OCI-LY1 (cell line): ENCODE data around the gene SLC22A7.

Experiments used
- EZH2 ChIP-seq: fragments of 200-600 bp; sonication (generic), shearing (Covaris generic); IDR thresholded peaks from 2 replicates; pipeline ENCODE4 v1.8.0; 2017; ENCODE audit warnings: borderline replicate concordance, mixed run types, mild to moderate bottlenecking, antibody characterized with exemption, low read length, moderate library complexity, mixed read lengths
- TF ChIP-seq, protein P1 (sequence below): fragments of 200-600 bp; sonication (generic), shearing (Covaris generic); IDR thresholded peaks from 2 replicates; pipeline ENCODE4 v1.5.1; 2017; ENCODE audit warnings: mild to moderate bottlenecking, antibody characterized with exemption, low read length, moderate library complexity, mixed read lengths

DNA sequence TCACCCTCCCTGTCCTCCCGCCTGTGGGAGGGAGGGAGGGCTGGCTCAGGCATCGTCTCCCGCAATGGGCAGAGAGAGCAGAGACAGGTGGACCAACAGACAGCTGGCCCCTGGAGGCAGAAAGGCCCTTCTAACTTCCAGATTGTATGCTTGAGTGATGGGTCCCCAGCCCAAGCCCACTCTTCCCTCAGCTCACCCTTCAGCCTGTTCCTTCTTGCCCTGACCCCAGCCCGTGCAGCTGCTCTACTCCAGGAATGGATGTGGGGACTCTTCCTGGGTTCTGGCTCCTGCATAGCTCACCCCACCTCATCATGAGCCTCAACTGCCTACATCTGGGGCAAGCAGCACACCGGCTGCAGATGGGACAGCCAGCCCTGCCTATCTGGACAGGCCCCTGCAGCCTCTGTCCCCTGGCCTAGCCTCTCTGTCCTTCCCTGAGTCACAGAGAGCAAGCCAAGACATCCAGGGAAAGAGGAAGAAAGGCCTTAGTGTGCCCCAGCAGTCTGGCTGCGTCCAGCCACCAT is 11.5 kb upstream of the SLC22A7 start:
- TF ChIP-seq, protein P1, sequence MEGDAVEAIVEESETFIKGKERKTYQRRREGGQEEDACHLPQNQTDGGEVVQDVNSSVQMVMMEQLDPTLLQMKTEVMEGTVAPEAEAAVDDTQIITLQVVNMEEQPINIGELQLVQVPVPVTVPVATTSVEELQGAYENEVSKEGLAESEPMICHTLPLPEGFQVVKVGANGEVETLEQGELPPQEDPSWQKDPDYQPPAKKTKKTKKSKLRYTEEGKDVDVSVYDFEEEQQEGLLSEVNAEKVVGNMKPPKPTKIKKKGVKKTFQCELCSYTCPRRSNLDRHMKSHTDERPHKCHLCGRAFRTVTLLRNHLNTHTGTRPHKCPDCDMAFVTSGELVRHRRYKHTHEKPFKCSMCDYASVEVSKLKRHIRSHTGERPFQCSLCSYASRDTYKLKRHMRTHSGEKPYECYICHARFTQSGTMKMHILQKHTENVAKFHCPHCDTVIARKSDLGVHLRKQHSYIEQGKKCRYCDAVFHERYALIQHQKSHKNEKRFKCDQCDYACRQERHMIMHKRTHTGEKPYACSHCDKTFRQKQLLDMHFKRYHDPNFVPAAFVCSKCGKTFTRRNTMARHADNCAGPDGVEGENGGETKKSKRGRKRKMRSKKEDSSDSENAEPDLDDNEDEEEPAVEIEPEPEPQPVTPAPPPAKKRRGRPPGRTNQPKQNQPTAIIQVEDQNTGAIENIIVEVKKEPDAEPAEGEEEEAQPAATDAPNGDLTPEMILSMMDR = no peak
- no peak for TF ChIP-seq EZH2
